Thyroid gland (tissue), 4 donors: ENCODE data around the gene TRIM37. TPM values are rescaled to one million over a fixed set of nuclear protein-coding genes. Genes with fewer than 3 reads are reported as not detected.
A peak's percentile ranks its signal among the peaks of the same experiment; 100 is the strongest.

Experiments
- DNase-seq, 2 donors: peaks; one replicate each; pipeline ENCODE4 v3.0.0-alpha.2; 2019
- H3K27ac ChIP-seq, 3 donors: fragments of 200-600 bp; sonication (generic); 1 replicate in 2 of 3; 2 replicates in 1 of 3; pipeline ENCODE4 v1.5.1; 2016 to 2019; ENCODE audit warnings: mild to moderate bottlenecking in 1 of 3, moderate library complexity in 1 of 3
- H3K27me3 ChIP-seq: fragments of 200-600 bp; sonication (generic); one replicate; pipeline ENCODE4 v1.5.1; 2019
- H3K36me3 ChIP-seq, 2 donors: fragments of 200-600 bp; sonication (generic); one replicate each; pipeline ENCODE4 v1.5.1; 2016 to 2019
- H3K4me1 ChIP-seq, 2 donors: fragments of 200-600 bp; sonication (generic); one replicate each; pipeline ENCODE4 v1.5.1; 2017 to 2019
- H3K4me3 ChIP-seq, 3 donors: fragments of 200-600 bp; sonication (generic); replicated peaks in 1 of 3; 1 replicate in 2 of 3; 2 replicates in 1 of 3; pipeline ENCODE4 v1.5.1; 2016; ENCODE audit warnings: mild to moderate bottlenecking in 1 of 3
- H3K9me3 ChIP-seq: fragments of 200-600 bp; sonication (generic); one replicate; pipeline ENCODE4 v1.5.1; 2017
- POLR2A ChIP-seq, 2 donors: fragments of 450-650 bp; IDR thresholded peaks; one replicate each; pipeline ENCODE4 v1.6.1; 2017; ENCODE audit warnings: antibody characterized with exemption in 2 of 2, mild to moderate bottlenecking in 2 of 2, moderate library complexity in 1 of 2
- WGBS, 2 donors: methylation state at CpG; one replicate each; pipeline ENCODE4 v1.1.5; 2017; 5-methylcytosine and 5-hydroxymethylcytosine counted together
- intact Hi-C: fragments of 100-400 bp; cut with DNase I; formaldehyde crosslinking; loops from one replicate; pipeline ENCODE4 v1.15.1; 2023
- total RNA-seq, 4 donors: library from RNA; depleted of rRNA; stranded (reverse); fragments of >200 nt; gene quantifications; one replicate each; pipeline ENCODE4 v1.2.3, GENCODE V29; 2016
- TF ChIP-seq, protein P1 (sequence below), 6 experiments: fragments of 200-600 bp in 3 of 6; fragments of 450-650 bp in 3 of 6; sonication (generic) in 3 of 6; IDR thresholded peaks; one replicate each; pipeline ENCODE4 v1.5.1; 2016 to 2019; ENCODE audit warnings: antibody characterized with exemption in 6 of 6, mild to moderate bottlenecking in 2 of 6, inconsistent platforms in 1 of 6, moderate library complexity in 1 of 6

Gene TRIM37, protein sequence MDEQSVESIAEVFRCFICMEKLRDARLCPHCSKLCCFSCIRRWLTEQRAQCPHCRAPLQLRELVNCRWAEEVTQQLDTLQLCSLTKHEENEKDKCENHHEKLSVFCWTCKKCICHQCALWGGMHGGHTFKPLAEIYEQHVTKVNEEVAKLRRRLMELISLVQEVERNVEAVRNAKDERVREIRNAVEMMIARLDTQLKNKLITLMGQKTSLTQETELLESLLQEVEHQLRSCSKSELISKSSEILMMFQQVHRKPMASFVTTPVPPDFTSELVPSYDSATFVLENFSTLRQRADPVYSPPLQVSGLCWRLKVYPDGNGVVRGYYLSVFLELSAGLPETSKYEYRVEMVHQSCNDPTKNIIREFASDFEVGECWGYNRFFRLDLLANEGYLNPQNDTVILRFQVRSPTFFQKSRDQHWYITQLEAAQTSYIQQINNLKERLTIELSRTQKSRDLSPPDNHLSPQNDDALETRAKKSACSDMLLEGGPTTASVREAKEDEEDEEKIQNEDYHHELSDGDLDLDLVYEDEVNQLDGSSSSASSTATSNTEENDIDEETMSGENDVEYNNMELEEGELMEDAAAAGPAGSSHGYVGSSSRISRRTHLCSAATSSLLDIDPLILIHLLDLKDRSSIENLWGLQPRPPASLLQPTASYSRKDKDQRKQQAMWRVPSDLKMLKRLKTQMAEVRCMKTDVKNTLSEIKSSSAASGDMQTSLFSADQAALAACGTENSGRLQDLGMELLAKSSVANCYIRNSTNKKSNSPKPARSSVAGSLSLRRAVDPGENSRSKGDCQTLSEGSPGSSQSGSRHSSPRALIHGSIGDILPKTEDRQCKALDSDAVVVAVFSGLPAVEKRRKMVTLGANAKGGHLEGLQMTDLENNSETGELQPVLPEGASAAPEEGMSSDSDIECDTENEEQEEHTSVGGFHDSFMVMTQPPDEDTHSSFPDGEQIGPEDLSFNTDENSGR
- total RNA-seq = 10 to 100 TPM; 30.2 to 46.8 (median 34.2) TPM

DNA sequence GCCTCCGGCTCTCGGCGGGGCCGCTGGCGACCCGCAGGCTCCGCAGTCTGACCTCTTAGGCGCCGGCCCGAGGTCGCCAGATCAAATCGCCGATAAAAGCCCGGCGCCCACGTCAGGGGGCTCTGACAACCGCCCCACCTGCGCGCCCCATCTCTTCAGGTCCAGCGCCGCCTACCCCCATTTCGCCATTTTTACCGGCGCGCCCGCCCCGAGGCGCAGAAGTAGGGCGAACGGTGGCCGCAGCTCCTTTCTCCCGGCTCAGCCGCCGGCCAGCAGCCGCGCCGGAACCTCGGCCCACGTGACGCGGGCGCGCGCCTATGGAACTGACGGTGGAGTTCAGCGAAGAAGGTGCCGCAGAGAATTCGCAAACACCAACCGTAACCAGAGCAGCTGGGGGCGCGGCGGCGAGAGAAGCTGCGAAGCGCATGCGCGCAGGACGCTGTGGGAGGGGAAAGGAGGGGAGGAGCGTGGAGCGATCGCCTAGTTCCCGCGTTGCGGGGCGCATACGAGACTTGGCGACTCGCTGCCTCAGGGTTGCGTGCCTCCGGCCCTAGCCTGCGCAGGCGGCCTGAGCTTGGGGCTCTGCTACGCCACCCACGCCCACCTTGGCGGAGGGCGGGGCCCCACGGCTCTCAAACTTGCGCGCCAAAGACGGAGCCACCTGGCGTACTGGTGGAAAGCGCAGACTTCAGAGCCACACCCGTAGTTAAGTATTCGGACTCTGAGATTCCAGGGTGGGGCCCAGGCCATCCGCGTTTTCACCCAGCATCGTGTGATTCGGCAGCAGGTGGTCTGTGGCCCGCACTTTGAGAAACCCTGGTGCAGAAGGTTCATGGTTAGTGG, at the start of gene TRIM37:
Gene TRIM37 (minus strand): TSS at position 418 of the 843 bp plus-strand sequence. CDS start 419 bp downstream, outside the sequence.
- Histone ChIP-seq H3K27ac (peak within 1 kb of the TSS; percentile 30 to 85 (median 79)), H3K4me3 (peak within 1 kb of the TSS; percentile 58 to 84 (median 80)), H3K27me3 (no peaks in the 10 kb centered on the region), H3K4me1 (peaks cover 10 to 16% of the 10 kb centered on the region in 2 donors), H3K36me3 (no peaks in the 10 kb centered on the region), H3K9me3 (no peaks in the 10 kb centered on the region)
- 0 to 1% methylated on average over 12 to 38 of the region's 89 CpGs for WGBS, 2 donors
- intact Hi-C loops = loop anchor here (10.0 kb wide), 1 partner anchor 48 kb away; the partner anchor contains the start of genes PRR11 and SKA2
- TF ChIP-seq POLR2A (IDR thresholded peaks at IDR 0.05) = peak in 1 of 2 donors; percentile 80
- TF ChIP-seq, protein P1, sequence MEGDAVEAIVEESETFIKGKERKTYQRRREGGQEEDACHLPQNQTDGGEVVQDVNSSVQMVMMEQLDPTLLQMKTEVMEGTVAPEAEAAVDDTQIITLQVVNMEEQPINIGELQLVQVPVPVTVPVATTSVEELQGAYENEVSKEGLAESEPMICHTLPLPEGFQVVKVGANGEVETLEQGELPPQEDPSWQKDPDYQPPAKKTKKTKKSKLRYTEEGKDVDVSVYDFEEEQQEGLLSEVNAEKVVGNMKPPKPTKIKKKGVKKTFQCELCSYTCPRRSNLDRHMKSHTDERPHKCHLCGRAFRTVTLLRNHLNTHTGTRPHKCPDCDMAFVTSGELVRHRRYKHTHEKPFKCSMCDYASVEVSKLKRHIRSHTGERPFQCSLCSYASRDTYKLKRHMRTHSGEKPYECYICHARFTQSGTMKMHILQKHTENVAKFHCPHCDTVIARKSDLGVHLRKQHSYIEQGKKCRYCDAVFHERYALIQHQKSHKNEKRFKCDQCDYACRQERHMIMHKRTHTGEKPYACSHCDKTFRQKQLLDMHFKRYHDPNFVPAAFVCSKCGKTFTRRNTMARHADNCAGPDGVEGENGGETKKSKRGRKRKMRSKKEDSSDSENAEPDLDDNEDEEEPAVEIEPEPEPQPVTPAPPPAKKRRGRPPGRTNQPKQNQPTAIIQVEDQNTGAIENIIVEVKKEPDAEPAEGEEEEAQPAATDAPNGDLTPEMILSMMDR (IDR thresholded peaks at IDR 0.05) = peak in 3 of 6 experiments; percentile 2 to 23 (median 12)
- peak; percentile 98 for DNase-seq

DNA sequence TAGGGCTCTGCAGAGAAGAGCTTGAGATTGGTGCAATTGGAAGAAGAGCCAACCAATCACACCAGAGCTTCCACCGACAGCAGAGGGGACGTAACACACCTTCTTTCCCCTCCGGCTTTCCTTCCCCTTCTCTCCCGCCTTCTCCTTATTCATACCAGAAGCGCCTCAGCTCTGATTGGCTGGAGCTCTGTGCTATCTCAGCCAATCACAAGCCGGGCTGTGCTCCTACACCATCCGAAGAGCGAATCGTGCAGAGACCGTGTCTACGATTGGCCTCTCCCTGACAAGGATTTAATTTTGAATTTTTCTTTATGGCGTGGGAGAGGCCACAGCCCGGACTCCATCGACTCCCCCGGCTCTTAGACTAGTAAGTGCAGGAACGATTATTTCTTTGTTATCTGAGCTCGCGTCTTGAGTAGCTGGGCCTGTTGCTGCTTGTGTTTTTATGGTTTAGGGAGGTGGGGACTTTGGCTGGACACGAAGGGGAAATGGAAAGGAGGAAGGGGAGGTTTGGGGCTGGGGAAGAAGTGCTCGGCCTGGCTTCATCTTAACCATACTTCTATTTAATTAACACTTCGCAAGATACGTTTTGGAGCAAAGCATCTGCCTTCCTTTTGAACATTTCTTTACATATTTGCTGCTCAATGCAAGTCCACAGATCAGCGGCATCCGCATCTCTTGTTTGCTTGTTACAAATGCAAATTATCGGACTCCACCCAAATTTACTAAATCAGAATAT, 48.9 kb upstream of the TRIM37 start, which contains the start of gene PRR11:
Gene PRR11 (plus strand): TSS at position 308 of the 739 bp plus-strand sequence. CDS start 14,007 bp downstream, outside the sequence.
- Histone ChIP-seq H3K9me3 (no peaks in the 10 kb centered on the region), H3K4me1 (peaks cover 19 to 22% of the 10 kb centered on the region in 2 donors), H3K27ac (peak within 1 kb of the TSS; percentile 2 to 81 (median 80)), H3K27me3 (no peaks in the 10 kb centered on the region), H3K4me3 (peak within 1 kb of the TSS; percentile 24 to 52 (median 43)), H3K36me3 (no peaks in the 10 kb centered on the region)
- TF ChIP-seq, protein P1 (IDR thresholded peaks at IDR 0.05) = no peak
- TF ChIP-seq POLR2A (IDR thresholded peaks at IDR 0.05) = no peak
- 1% methylated on average over 25 of the region's 25 CpGs for WGBS, 2 donors
- intact Hi-C loops = loop anchor here (10.0 kb wide), 1 partner anchor 51 kb away; the partner anchor contains the start of gene TRIM37
- peak; percentile 96 for DNase-seq

DNA sequence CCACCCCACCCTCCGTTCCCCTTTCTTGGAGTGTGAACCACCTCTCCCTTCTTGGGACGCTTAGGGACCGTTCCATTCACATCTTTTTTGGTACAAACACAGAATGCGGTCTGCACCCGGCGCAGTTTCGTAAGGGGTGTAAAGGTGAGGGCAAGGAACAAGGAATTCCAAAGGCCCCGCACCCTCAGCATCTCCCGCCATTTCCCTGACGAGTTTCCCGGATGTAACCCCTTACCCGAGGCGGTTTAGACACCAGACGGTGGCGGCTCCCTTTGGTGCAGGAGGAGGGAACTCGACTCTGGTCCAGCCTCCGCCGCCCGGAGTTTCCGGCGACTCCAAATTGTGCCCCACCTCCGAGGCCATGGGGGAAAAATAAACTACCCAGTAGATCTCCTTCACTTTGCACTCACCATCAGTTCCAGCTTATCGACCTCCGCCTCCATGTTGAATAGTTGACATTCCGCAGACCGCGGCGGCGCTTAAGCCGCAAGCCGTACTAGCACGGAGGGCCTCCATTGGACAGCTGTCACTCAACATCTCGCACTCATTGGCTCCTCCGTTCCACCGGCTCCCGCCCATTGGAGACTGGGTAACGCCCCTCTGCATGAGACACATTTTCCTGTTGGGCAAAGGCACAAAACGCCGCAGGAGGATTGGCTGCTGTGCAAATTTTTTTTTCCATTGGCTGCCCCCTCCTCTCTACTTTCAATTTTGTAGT, 48.2 kb upstream of the TRIM37 start, which contains the start of gene SKA2:
Gene SKA2 (minus strand): TSS at position 466 of the 718 bp plus-strand sequence. CDS start 23 bp downstream, at position 443.
- peak within 1 kb of the TSS; percentile 24 to 52 (median 43) for H3K4me3 ChIP-seq
- TF ChIP-seq, protein P1 (IDR thresholded peaks at IDR 0.05) = peak in 1 of 6 experiments; percentile 9
- peak in 1 of 2 donors; percentile 65 for TF ChIP-seq POLR2A (IDR thresholded peaks at IDR 0.05)
- peaks cover 19 to 22% of the 10 kb centered on the region in 2 donors for H3K4me1 ChIP-seq
- WGBS, 2 donors = 0% methylated on average over 24 to 36 of the region's 39 CpGs
- no peaks in the 10 kb centered on the region for H3K27me3 ChIP-seq
- intact Hi-C loops = loop anchor here (10.0 kb wide), 1 partner anchor 50 kb away; the partner anchor contains the start of gene TRIM37
- DNase-seq = peak; percentile 98
- H3K9me3 ChIP-seq = no peaks in the 10 kb centered on the region
- H3K27ac ChIP-seq = peak within 1 kb of the TSS; percentile 2 to 81 (median 80)
- H3K36me3 ChIP-seq = no peaks in the 10 kb centered on the region
